HepG2 (cell line): Measurements from ENCODE around the gene LRP5. TPM values are rescaled to one million over a fixed set of nuclear protein-coding genes. Genes with fewer than 3 reads are reported as not detected.
A peak's percentile ranks its signal among the peaks of the same experiment; 100 is the strongest.
"Not testable (repeated sequence)": the region's sequence is repeated elsewhere in the genome, so short reads cannot be mapped to it uniquely, and the experiment has no call there.

Experiments used
- ATAC-seq: fragments of 200-7000 bp; cut with Tn5 transposase; 3 replicates; pipeline ENCODE4 v1.9.1; 2020; ENCODE audit warnings: mild to moderate bottlenecking, moderate library complexity
- BruUV-seq: library from RNA; stranded (reverse); fragments of 400-500 nt; replicated peaks from 2 replicates; lab custom pipeline; 2021; lab: Mats Ljungman, UMichigan
- CTCF ChIA-PET: fragments of 300-600 bp; formaldehyde crosslinking; extraction: SDS; loops from one replicate; lab custom pipeline; 2021; ENCODE audit warnings: low total read pairs, inconsistent platforms, low intra/inter-chr PET ratio; lab: Yijun Ruan, JAX
- POLR2A ChIA-PET: fragments of 350-600 bp; sonication (Branson Sonifier 250); formaldehyde crosslinking; loops from one replicate; lab custom pipeline; 2020; ENCODE audit warnings: antibody characterized with exemption, inconsistent platforms; lab: Yijun Ruan, JAX
- DNase-seq: peaks from one replicate; pipeline ENCODE4 v3.0.0-alpha.2; 2015; ENCODE audit warnings: low spot score
- FAIRE-seq: peaks from 3 replicates; lab custom pipeline; 2011; peaks lifted over from hg19 to GRCh38; lab: Jason Lieb, UNC
- H2AFZ ChIP-seq: one replicate; pipeline ENCODE4 v1.6.1; 2011; ENCODE audit warnings: low read length, inconsistent platforms
- H3K27ac ChIP-seq: fragments of 300-600 bp; 3 replicates; pipeline ENCODE4 v1.8.0; 2011; ENCODE audit warnings: mixed run types, mild to moderate bottlenecking, mixed read lengths, low read length, inconsistent platforms; ENCODE audit not compliant: insufficient read depth; ENCODE audit errors: extremely low read length
- H3K27me3 ChIP-seq, 2 experiments: fragments of 200-600 bp in 1 of 2; 2 replicates in 1 of 2; 3 replicates in 1 of 2; pipeline versions ENCODE4 v1.6.0 to v1.8.0; 2011; ENCODE audit warnings: low read length in 2 of 2, mild to moderate bottlenecking in 2 of 2, moderate library complexity in 2 of 2, inconsistent platforms in 1 of 2; ENCODE audit not compliant: insufficient read depth in 2 of 2, control insufficient read depth in 1 of 2
- H3K36me3 ChIP-seq, 2 experiments: fragments of 200-600 bp in 1 of 2; replicated peaks in 1 of 2; 2 replicates in 1 of 2; 3 replicates in 1 of 2; pipeline versions ENCODE4 v1.5.1 to v1.8.0; 2011; ENCODE audit warnings: low read length in 2 of 2, inconsistent platforms in 1 of 2; ENCODE audit not compliant: insufficient read depth in 2 of 2, control insufficient read depth in 1 of 2
- H3K4me1 ChIP-seq: 2 replicates; pipeline ENCODE4 v1.5.1; 2012; ENCODE audit warnings: low read length, inconsistent platforms; ENCODE audit not compliant: insufficient read depth
- H3K4me2 ChIP-seq: 2 replicates; pipeline ENCODE4 v1.6.0; 2011; ENCODE audit warnings: low read depth, low read length, inconsistent platforms
- H3K4me3 ChIP-seq, 3 experiments: fragments of 200-600 bp in 1 of 3; sonication (generic), shearing (Covaris generic) in 1 of 3; replicated peaks in 1 of 3; 2 replicates each; pipeline ENCODE4 v1.5.1; 2011 to 2016; ENCODE audit warnings: low read length in 3 of 3, inconsistent platforms in 2 of 3, low read depth in 2 of 3, mild to moderate bottlenecking in 2 of 3, control low read depth in 1 of 3, mixed read lengths in 1 of 3; ENCODE audit not compliant: insufficient read depth in 1 of 3
- H3K79me2 ChIP-seq: one replicate; pipeline ENCODE4 v1.6.1; 2011; ENCODE audit warnings: low read length, inconsistent platforms; ENCODE audit not compliant: insufficient read depth
- H3K9ac ChIP-seq: 2 replicates; pipeline ENCODE4 v1.6.0; 2011; ENCODE audit warnings: mild to moderate bottlenecking, low read depth, low read length, inconsistent platforms; ENCODE audit not compliant: insufficient read depth
- H3K9me3 ChIP-seq: 2 replicates; pipeline ENCODE4 v1.5.1; 2012; ENCODE audit warnings: mild to moderate bottlenecking, low read length
- H4K20me1 ChIP-seq: 2 replicates; pipeline ENCODE4 v1.6.0; 2011; ENCODE audit warnings: inconsistent platforms, mild to moderate bottlenecking, low read length, moderate library complexity; ENCODE audit not compliant: insufficient read depth
- AGO2 ChIP-seq: fragments of 200-400 bp; formaldehyde crosslinking; optimal IDR thresholded peaks from 2 replicates; pipeline ENCODE3; 2017; ENCODE audit warnings: mild to moderate bottlenecking, low read depth, low read length, moderate library complexity
- ZNF24 ChIP-seq: fragments of 450-650 bp; IDR thresholded peaks from 2 replicates; pipeline ENCODE4 v1.6.1; 2017; ENCODE audit warnings: antibody characterized with exemption, mild to moderate bottlenecking
- WGBS: methylation state at CpG from one replicate; pipeline ENCODE4 v1.1.6; 2017; ENCODE audit warnings: low lambda C conversion rate; 5-methylcytosine and 5-hydroxymethylcytosine counted together
- in situ Hi-C: cut with HindIII; loops from 2 replicates; pipeline ENCODE4 v1.10.0; 2017; ENCODE audit warnings: low pct_unique_long_range_greater_than_20kb; ENCODE audit not compliant: extremely low pct_ligation_motif_present
- intact Hi-C: fragments of 100-400 bp; cut with micrococcal nuclease; formaldehyde crosslinking; loops from one replicate; pipeline ENCODE4 v1.10.0; 2022; ENCODE audit not compliant: unreplicated experiment
- polyA plus RNA-seq, 8 experiments: library from polyadenylated mRNA; depleted of rRNA in 3 of 8; stranded (reverse) in 7 of 8; unstranded in 1 of 8; fragments of >200 nt; fragmentation: Illumina TruSeq in 4 of 8; extraction: Trizol in 4 of 8; gene quantifications; 2 replicates each; pipeline versions ENCODE4 v1.2.1 to v1.2.3, GENCODE V29; 2011 to 2016; ENCODE audit warnings: low read depth in 4 of 8, missing spikeins in 1 of 8, mixed read lengths in 1 of 8; ENCODE audit not compliant: insufficient read depth in 1 of 8
- total RNA-seq, 5 experiments: library from RNA; depleted of rRNA; stranded (reverse); fragments of >200 nt; fragmentation: Illumina TruSeq; extraction: Trizol; gene quantifications; 2 replicates each; pipeline ENCODE4 v1.2.3, GENCODE V29; 2016; ENCODE audit warnings: low read depth in 1 of 5
- TF ChIP-seq, protein P1 (sequence below): sonication (generic); formaldehyde crosslinking; IDR thresholded peaks from 2 replicates; pipeline ENCODE4 v1.5.0; 2020; ENCODE audit warnings: mild to moderate bottlenecking, missing genetic modification reagents

The LRP5 gene
- total and polyA plus RNA-seq, 2 of the 13 experiments (the other 11 are each of a cell fraction or from before 2014, with no cell fraction given), result 40.4 to 64.0 TPM

GRCh38 chr11:68433541-68433940, 121.2 kb downstream of the LRP5 start:
- peaks cover 6% of the 10 kb centered on the region; the same call in 1 of the 2 replicates for H3K9me3 ChIP-seq
- WGBS, result 97% methylated on average over 18 of the region's 31 CpGs
- no peaks in the 10 kb centered on the region for H3K79me2 ChIP-seq
- no peak overlapping the region for H3K9ac ChIP-seq
- H3K4me2 ChIP-seq, result no peak overlapping the region
- H3K4me3 ChIP-seq, result no peak overlapping the region
- no peak overlapping the region for H2AFZ ChIP-seq
- no peaks in the 10 kb centered on the region for H3K27me3 ChIP-seq
- H3K36me3 ChIP-seq, result peaks cover 58 to 80% of the 10 kb centered on the region in 2 experiments
- 0 out of 2 replicates have a peak, but pooled peaks cover 3% of the 10 kb centered on the region for H4K20me1 ChIP-seq
- no peak overlapping the region for H3K27ac ChIP-seq
- BruUV-seq, result no TSS peak
- DNase-seq, result no peak
- peak; percentile 14 for TF ChIP-seq AGO2
- TF ChIP-seq, protein P1, sequence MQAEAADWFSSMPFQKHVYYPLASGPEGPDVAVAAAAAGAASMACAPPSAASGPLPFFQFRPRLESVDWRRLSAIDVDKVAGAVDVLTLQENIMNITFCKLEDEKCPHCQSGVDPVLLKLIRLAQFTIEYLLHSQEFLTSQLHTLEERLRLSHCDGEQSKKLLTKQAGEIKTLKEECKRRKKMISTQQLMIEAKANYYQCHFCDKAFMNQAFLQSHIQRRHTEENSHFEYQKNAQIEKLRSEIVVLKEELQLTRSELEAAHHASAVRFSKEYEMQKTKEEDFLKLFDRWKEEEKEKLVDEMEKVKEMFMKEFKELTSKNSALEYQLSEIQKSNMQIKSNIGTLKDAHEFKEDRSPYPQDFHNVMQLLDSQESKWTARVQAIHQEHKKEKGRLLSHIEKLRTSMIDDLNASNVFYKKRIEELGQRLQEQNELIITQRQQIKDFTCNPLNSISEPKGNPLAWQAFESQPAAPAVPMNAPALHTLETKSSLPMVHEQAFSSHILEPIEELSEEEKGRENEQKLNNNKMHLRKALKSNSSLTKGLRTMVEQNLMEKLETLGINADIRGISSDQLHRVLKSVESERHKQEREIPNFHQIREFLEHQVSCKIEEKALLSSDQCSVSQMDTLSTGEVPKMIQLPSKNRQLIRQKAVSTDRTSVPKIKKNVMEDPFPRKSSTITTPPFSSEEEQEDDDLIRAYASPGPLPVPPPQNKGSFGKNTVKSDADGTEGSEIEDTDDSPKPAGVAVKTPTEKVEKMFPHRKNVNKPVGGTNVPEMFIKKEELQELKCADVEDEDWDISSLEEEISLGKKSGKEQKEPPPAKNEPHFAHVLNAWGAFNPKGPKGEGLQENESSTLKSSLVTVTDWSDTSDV (CRISPR knock-in tag), result no peak
- H3K4me1 ChIP-seq, result no peaks in the 10 kb centered on the region
- intact Hi-C loops, result no loop called here
- ChIA-PET POLR2A (no interaction called here), CTCF (no interaction called here)
- in situ Hi-C loops, result no loop called here
- FAIRE-seq, result no peak
- ATAC-seq, result no peak

DNA sequence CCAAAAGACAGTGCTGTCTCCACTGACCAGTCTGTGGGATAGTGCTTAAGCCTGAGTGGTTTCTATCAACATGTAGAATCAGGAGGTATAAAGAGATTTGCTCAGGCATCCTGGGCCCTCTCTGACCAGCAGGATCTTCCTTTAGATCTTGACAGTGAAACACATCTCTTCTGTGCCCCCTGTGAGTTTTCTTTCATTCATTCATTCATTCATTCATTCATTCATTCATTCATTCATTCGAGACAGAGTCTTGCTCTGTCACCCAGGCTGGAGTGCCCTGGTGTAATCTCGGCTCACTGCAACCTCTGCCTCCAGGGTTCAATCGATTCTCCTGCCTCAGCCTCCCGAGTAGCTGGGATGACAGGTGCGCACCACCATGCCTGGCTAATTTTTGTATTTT, 121.8 kb downstream of the LRP5 start:
- BruUV-seq, H2AFZ ChIP-seq, ATAC-seq, intact Hi-C loops, H4K20me1 ChIP-seq, H3K27me3 ChIP-seq, H3K9me3 ChIP-seq, in situ Hi-C loops, H3K27ac ChIP-seq, CTCF ChIA-PET, H3K9ac ChIP-seq, H3K4me2 ChIP-seq, H3K79me2 ChIP-seq, H3K4me1 ChIP-seq, H3K4me3 ChIP-seq, POLR2A ChIA-PET, FAIRE-seq, DNase-seq: not testable (repeated sequence)
- peak; percentile 89 for TF ChIP-seq ZNF24
- WGBS, result 91% methylated on average over 5 of the region's 5 CpGs
- H3K36me3 ChIP-seq, result peaks cover 62 to 83% of the 10 kb centered on the region in 2 experiments
